ENCODE measurements around the gene GNE.
A peak's percentile ranks its signal among the peaks of the same experiment; 100 is the strongest.
"Not testable (repeated sequence)": the region's sequence is repeated elsewhere in the genome, so short reads cannot be mapped to it uniquely, and the experiment has no call there.

GNE gene, protein sequence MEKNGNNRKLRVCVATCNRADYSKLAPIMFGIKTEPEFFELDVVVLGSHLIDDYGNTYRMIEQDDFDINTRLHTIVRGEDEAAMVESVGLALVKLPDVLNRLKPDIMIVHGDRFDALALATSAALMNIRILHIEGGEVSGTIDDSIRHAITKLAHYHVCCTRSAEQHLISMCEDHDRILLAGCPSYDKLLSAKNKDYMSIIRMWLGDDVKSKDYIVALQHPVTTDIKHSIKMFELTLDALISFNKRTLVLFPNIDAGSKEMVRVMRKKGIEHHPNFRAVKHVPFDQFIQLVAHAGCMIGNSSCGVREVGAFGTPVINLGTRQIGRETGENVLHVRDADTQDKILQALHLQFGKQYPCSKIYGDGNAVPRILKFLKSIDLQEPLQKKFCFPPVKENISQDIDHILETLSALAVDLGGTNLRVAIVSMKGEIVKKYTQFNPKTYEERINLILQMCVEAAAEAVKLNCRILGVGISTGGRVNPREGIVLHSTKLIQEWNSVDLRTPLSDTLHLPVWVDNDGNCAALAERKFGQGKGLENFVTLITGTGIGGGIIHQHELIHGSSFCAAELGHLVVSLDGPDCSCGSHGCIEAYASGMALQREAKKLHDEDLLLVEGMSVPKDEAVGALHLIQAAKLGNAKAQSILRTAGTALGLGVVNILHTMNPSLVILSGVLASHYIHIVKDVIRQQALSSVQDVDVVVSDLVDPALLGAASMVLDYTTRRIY

DNA sequence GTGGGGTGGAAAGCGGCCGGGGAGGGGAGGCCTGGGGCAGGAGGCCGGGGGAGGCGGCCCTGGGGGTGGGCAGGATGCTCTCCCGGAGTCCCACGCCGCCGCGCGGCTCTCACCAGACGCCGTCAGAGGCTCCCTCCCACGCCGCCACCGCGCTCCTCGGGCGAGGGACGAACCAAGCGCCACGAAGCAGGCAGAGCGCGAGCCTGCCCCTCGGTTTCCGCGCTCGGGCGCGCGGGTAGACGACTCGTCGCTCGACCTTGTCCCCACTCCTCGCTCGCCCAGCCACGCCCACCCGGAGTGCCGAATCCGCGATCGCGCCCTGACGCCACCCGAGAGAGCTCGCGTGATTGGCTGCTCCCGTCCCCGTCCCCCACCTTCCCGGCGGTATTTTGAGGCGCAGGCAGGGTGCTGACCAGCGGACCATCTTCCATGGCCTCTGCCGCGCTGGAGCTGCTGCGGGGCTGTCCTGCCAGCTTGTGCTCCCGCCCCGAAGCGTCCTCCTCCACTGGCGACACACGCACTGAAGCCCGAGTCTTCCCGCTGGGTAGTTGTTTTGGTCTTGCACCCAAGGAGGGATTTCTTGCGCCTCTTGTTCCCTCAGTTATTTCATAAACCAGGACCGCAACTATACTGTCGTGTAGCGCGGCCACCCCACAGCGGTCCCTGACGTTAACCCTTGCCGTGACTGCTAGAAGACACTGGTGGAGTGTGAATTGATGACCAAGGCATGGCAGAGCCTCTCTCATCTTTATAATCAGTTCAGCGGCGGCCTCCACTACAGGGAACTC, at the start of gene GNE:
Gene GNE, minus strand, starts transcription at position 241 of the 788 bp plus-strand sequence. CDS start 9,093 bp downstream, outside the sequence.
- TF ChIP-seq, protein P1, sequence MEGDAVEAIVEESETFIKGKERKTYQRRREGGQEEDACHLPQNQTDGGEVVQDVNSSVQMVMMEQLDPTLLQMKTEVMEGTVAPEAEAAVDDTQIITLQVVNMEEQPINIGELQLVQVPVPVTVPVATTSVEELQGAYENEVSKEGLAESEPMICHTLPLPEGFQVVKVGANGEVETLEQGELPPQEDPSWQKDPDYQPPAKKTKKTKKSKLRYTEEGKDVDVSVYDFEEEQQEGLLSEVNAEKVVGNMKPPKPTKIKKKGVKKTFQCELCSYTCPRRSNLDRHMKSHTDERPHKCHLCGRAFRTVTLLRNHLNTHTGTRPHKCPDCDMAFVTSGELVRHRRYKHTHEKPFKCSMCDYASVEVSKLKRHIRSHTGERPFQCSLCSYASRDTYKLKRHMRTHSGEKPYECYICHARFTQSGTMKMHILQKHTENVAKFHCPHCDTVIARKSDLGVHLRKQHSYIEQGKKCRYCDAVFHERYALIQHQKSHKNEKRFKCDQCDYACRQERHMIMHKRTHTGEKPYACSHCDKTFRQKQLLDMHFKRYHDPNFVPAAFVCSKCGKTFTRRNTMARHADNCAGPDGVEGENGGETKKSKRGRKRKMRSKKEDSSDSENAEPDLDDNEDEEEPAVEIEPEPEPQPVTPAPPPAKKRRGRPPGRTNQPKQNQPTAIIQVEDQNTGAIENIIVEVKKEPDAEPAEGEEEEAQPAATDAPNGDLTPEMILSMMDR (IDR thresholded peaks at IDR 0.05; ENCODE audit: insufficient read depth, low read length, missing control alignments), result no peak
- ChIA-PET POLR2A (interaction anchor here (0.7 to 2.1 kb wide), 9 partner anchors 10 to 141 kb away, joined by 3 to 12 read pairs (median 6); partner anchors contain the start of gene RNF38), CTCF (interaction anchor here (1.9 to 2.9 kb wide), 2 partner anchors 11 to 71 kb away, joined by 10 to 14 read pairs; no protein-coding TSS in a partner anchor)
- H3K4me3 ChIP-seq (ENCODE audit: low read depth, low read length), result peak within 1 kb of the TSS; percentile 93
- peak; percentile 69 for DNase-seq (ENCODE audit: low read depth, low spot score)

DNA sequence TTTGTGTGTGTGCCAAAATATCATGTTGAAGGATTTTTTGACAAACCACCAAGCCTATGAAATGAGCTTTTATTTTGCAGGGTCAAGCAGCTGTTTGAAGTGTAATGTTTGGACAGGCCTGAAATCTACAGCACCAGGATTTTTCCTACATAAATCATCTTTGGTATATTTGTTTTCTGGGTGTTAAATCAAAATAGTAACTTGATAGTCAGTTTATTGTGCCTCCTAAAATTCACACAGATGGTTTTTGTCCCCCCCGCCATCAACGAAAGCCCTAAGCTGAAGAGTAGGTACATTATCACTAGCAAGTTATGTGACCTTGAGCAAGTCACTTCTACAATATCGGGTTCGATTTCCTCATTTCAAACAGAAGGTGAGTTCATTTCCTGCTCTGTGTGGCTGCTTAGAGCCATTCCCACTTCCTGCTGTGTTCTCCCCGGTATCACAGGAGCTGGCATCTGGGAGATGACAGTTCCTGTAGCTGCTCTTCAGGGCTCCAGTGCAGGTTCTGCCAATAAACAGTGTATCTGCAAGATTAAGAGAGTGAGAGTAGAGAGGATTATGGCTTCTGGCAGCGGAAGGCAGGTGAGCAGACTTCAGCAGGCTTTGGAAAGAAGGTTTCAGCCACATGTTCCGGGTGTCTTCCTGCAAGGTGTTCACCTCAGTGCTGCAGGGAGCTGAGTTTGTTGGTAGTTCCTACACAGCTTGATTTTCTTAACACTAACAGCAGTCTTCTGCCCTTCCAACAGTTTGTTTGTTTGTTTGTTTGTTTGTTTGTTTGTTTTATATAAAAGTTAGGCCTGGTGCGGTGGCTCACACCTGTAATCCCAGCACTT, 48.4 kb upstream of the GNE start:
- POLR2A ChIA-PET, result no interaction called here
- no peak overlapping the region for H3K4me3 ChIP-seq (ENCODE audit: low read depth, low read length)
- CTCF ChIA-PET, result interaction anchor here (1.6 to 2.6 kb wide), 2 partner anchors 23 to 29 kb away, joined by 3 to 19 read pairs; no protein-coding TSS in a partner anchor
- TF ChIP-seq, protein P1 (IDR thresholded peaks at IDR 0.05; ENCODE audit: insufficient read depth, low read length, missing control alignments), result no peak
- no peak for DNase-seq (ENCODE audit: low read depth, low spot score)

DNA sequence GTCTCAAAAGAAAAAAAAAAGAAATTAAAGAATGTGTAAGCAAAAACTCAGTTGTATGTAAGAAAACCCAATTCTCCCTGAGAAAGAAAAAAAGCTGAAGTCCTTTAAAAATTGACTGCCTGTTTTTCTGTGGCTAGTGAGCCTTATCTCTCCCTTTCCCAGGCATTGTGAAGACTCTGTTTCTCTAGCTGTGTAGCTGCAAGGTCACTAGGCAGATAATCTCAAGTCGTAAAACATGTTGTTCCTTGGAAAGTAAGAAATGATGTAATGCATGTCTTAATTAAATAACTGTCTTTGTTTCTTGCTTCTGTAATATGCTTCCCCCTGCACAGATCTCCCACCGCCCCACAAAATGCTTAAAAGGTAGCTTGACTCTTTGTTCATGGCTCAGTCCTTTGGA, 46.1 kb upstream of the GNE start:
- POLR2A ChIA-PET; DNase-seq (ENCODE audit: low read depth, low spot score); H3K4me3 ChIP-seq (ENCODE audit: low read depth, low read length): not testable (repeated sequence)
- CTCF ChIA-PET, result interaction anchor here (1.5 kb wide), 1 partner anchor 24 kb away, joined by 3 read pairs; no protein-coding TSS in a partner anchor

DNA sequence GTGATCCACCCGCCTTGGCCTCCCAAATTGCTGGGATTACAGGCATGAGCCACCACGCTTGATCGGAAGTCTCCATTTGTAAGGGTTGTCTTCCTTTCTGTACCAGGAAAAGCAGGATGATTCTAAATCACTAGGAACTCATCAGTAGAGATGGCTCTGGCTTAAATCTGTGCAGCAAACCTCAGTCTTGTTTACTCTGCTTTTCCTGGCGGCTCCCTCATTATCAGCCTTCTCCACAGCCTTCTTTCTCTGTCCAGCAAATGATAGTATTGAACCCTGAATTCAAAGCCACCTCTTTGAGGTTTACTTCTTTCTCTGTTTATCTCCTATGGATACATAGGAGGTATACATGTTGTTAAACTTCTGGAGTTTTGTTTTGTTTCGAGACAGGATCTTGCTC, 43.0 kb upstream of the GNE start:
- CTCF ChIA-PET, result interaction anchor here (0.8 kb wide), 1 partner anchor 21 kb away, joined by 3 read pairs; no protein-coding TSS in a partner anchor
- TF ChIP-seq, protein P1 (IDR thresholded peaks at IDR 0.05; ENCODE audit: insufficient read depth, low read length, missing control alignments), result no peak
- no peak overlapping the region for H3K4me3 ChIP-seq (ENCODE audit: low read depth, low read length)
- no peak for DNase-seq (ENCODE audit: low read depth, low spot score)
- POLR2A ChIA-PET, result no interaction called here

DNA sequence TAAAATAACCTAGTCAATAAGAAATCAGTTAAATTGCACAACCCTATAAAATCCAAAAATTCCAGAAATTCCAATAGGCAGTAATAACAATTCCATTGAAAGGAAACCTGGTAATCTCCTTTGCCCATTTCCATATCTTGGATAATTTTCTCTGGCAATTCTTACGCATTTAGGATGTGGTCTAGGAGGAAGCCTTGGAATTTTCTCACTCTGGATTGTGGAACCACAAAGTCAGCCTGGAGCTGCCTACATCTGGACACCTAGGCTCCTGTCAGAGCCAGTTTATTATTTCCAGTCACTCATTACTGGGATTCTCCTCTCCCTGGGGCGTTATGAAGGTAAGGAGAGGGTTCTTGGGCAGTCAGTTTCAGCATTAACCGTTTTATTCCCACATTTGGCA, 40.3 kb upstream of the GNE start:
- CTCF ChIA-PET, result no interaction called here
- TF ChIP-seq, protein P1 (IDR thresholded peaks at IDR 0.05; ENCODE audit: insufficient read depth, low read length, missing control alignments), result no peak
- POLR2A ChIA-PET, result no interaction called here
- H3K4me3 ChIP-seq (ENCODE audit: low read depth, low read length), result no peak overlapping the region
- no peak for DNase-seq (ENCODE audit: low read depth, low spot score)

DNA sequence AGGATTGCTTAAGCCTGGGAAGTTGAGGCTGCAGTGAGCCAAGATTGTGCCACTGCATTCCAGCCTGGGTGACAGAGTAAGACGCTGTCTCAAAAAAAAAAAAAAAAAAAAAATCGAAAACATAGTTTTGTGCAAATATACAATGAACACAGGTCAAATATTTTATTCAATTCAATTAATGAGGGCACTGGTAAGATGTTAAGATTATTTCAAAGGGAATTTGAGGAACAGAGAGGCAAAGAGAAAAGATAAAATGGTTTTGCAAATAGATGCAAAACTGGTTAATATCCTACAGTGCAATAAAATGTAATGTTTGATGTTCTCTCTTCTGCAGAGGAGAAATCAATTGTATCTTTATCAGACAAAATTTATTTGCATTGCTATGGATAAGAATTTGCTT, 39.5 kb upstream of the GNE start:
- no peak for DNase-seq (ENCODE audit: low read depth, low spot score)
- POLR2A ChIA-PET, result no interaction called here

DNA sequence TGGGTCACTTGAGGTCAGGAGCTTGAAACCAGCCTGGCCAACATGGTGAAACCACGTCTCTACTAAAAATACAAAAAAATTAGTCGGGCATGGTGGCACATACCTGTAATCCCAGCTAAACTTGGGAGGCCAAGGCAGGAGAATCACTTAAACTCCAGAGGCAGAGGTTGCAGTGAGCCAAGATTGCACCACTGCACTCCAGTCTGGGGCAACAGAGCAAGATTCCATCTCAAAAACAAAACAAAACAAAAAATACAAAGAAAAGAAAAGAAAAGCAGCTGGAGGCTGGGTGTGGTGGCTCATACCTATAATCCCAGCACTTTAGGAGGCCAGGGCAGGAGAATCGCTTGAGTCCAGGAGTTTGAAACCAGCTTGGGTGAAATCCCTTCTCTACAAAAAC, 36.7 kb upstream of the GNE start:
- POLR2A ChIA-PET, result interaction anchor here (1.6 kb wide), 1 partner anchor 37 kb away, joined by 6 read pairs; the partner anchor contains the start of gene GNE
- CTCF ChIA-PET, result interaction anchor here (1.8 kb wide), 1 partner anchor 33 kb away, joined by 5 read pairs; no protein-coding TSS in a partner anchor
- not testable (repeated sequence) for H3K4me3 ChIP-seq (ENCODE audit: low read depth, low read length); DNase-seq (ENCODE audit: low read depth, low spot score)

More for the DNA sequence above, 39.5 kb upstream of the GNE start:
- TF ChIP-seq, protein P1 (IDR thresholded peaks at IDR 0.05; ENCODE audit: insufficient read depth, low read length, missing control alignments), result no peak
- no peak overlapping the region for H3K4me3 ChIP-seq (ENCODE audit: low read depth, low read length)
- CTCF ChIA-PET, result no interaction called here
